Measurements from ENCODE around the gene POU2AF2. TPM values are rescaled to one million over a fixed set of nuclear protein-coding genes. Genes with fewer than 3 reads are reported as not detected.

The POU2AF2 gene
- total and polyA plus RNA-seq, 2 donors from 2014 or later, result not detected

GRCh38 chr11:111325259-111325658 is 79.7 kb downstream of the POU2AF2 start:
- peaks cover 0 to 25% (median 14%) of the 10 kb centered on the region in 3 donors for H3K4me1 ChIP-seq (ENCODE audit: control insufficient read depth in 2 of 3, insufficient read depth in 2 of 3, low read depth in 1 of 3, low read length in 3 of 3)
- FAIRE-seq, result no peak

GRCh38 chr11:111326824-111327223 is 81.3 kb downstream of the POU2AF2 start:
- H3K4me1 ChIP-seq (ENCODE audit: control insufficient read depth in 2 of 3, insufficient read depth in 2 of 3, low read depth in 1 of 3, low read length in 3 of 3), result peaks cover 0 to 13% (median 9%) of the 10 kb centered on the region in 3 donors
- no peak overlapping the region for H3K4me3 ChIP-seq (ENCODE audit: low read length in 3 of 3)
- FAIRE-seq (no peak), DNase-seq (no peak)
- no peak overlapping the region for H3K27ac ChIP-seq (ENCODE audit: low read depth in 2 of 2, low read length in 2 of 2)
- no peak for TF ChIP-seq CTCF (IDR thresholded peaks at IDR 0.05; ENCODE audit: borderline replicate concordance, extremely low read depth, insufficient read depth)
- intact Hi-C loops (cut with DNase I), result no loop called here
- no peaks in the 10 kb centered on the region for H3K9me3 ChIP-seq (ENCODE audit: control insufficient read depth in 2 of 3, insufficient read depth in 1 of 3, low read length in 3 of 3)
- H3K27me3 ChIP-seq (ENCODE audit: control insufficient read depth, insufficient read depth, low read length), result no peaks in the 10 kb centered on the region
- H3K36me3 ChIP-seq (ENCODE audit: control insufficient read depth in 2 of 3, insufficient read depth in 3 of 3, low read length in 3 of 3), result no peaks in the 10 kb centered on the region
- H3K9ac ChIP-seq (ENCODE audit: low read length in 3 of 3), result no peak overlapping the region

More at GRCh38 chr11:111325259-111325658, 79.7 kb downstream of the POU2AF2 start:
- intact Hi-C loops (cut with DNase I), result no loop called here
- Histone ChIP-seq H3K27me3 (ENCODE audit: control insufficient read depth, insufficient read depth, low read length) (no peaks in the 10 kb centered on the region), H3K9me3 (ENCODE audit: control insufficient read depth in 2 of 3, insufficient read depth in 1 of 3, low read length in 3 of 3) (no peaks in the 10 kb centered on the region), H3K27ac (ENCODE audit: low read depth in 2 of 2, low read length in 2 of 2) (no peak overlapping the region), H3K9ac (ENCODE audit: low read length in 3 of 3) (no peak overlapping the region), H3K4me3 (ENCODE audit: low read length in 3 of 3) (no peak overlapping the region), H3K36me3 (ENCODE audit: control insufficient read depth in 2 of 3, insufficient read depth in 3 of 3, low read length in 3 of 3) (no peaks in the 10 kb centered on the region)
- TF ChIP-seq CTCF (IDR thresholded peaks at IDR 0.05; ENCODE audit: borderline replicate concordance, extremely low read depth, insufficient read depth), result no peak
- no peak for DNase-seq

- H3K27me3 ChIP-seq (ENCODE audit: control insufficient read depth, insufficient read depth, low read length), result no peaks in the 10 kb centered on the region
- no peak for TF ChIP-seq CTCF (IDR thresholded peaks at IDR 0.05; ENCODE audit: borderline replicate concordance, extremely low read depth, insufficient read depth)
- H3K36me3 ChIP-seq (ENCODE audit: control insufficient read depth in 2 of 3, insufficient read depth in 3 of 3, low read length in 3 of 3), result no peaks in the 10 kb centered on the region
- H3K9ac ChIP-seq (ENCODE audit: low read length in 3 of 3), result no peak overlapping the region
- no peak for FAIRE-seq
- peaks cover 0 to 11% (median 6%) of the 10 kb centered on the region in 3 donors for H3K4me1 ChIP-seq (ENCODE audit: control insufficient read depth in 2 of 3, insufficient read depth in 2 of 3, low read depth in 1 of 3, low read length in 3 of 3)
- peak overlapping the region; percentile 20 to 47 for H3K27ac ChIP-seq (ENCODE audit: low read depth in 2 of 2, low read length in 2 of 2)
- intact Hi-C loops (cut with DNase I), result no loop called here
- peak in 1 of 5 donors; percentile 21 for DNase-seq
- H3K4me3 ChIP-seq (ENCODE audit: low read length in 3 of 3), result no peak overlapping the region
- no peaks in the 10 kb centered on the region for H3K9me3 ChIP-seq (ENCODE audit: control insufficient read depth in 2 of 3, insufficient read depth in 1 of 3, low read length in 3 of 3)
Measured at GRCh38 chr11:111327908-111328624, 82.5 kb downstream of the POU2AF2 start.
